Erythroblast (primary cell): ENCODE data around the gene CALML5.

Experiments used
- DNase-seq, 2 experiments: peaks; one replicate each; lab custom pipeline; 2025; lab: John Stamatoyannopoulos, UW
- GATA1 ChIP-seq: IDR thresholded peaks from 2 replicates; pipeline ENCODE4 v1.6.1; 2011; ENCODE audit warnings: low read depth, mild to moderate bottlenecking, control low read depth, low read length, moderate library complexity
- POLR2A ChIP-seq: IDR thresholded peaks from 2 replicates; pipeline ENCODE4 v1.6.1; 2011; ENCODE audit warnings: mild to moderate bottlenecking, low read length

CALML5 gene

GRCh38 chr10:5530412-5530806, 31.0 kb upstream of the CALML5 start:
- no peak for TF ChIP-seq GATA1
- TF ChIP-seq POLR2A = no peak
- DNase-seq = no peak

- TF ChIP-seq POLR2A = no peak
- DNase-seq = no peak
These were observed 30.5 kb upstream of the CALML5 start for GRCh38 chr10:5529702-5530411.

- TF ChIP-seq GATA1 (no peak), POLR2A (no peak)
- no peak for DNase-seq
These were observed 29.8 kb upstream of the CALML5 start for GRCh38 chr10:5528989-5529701.

GRCh38 chr10:5527332-5528200, 28.2 kb upstream of the CALML5 start:
- DNase-seq = no peak
- no peak for TF ChIP-seq GATA1
- no peak for TF ChIP-seq POLR2A

- DNase-seq = no peak
- no peak for TF ChIP-seq POLR2A
- TF ChIP-seq GATA1 = no peak
These were observed 27.4 kb upstream of the CALML5 start for GRCh38 chr10:5526691-5527331.

GRCh38 chr10:5525561-5526341, 26.4 kb upstream of the CALML5 start:
- no peak for DNase-seq
- TF ChIP-seq POLR2A (no peak), GATA1 (no peak)

- TF ChIP-seq POLR2A = no peak
- TF ChIP-seq GATA1 = no peak
- no peak for DNase-seq
These were observed 25.5 kb upstream of the CALML5 start, which contains the start of gene CALML3 for GRCh38 chr10:5524641-5525560. TSS of gene CALML3 (plus strand) at chr10:5524961. CDS start at chr10:5525086, 125 bp downstream.

- DNase-seq = no peak
- no peak for TF ChIP-seq POLR2A
- TF ChIP-seq GATA1 = no peak
These were observed 24.6 kb upstream of the CALML5 start for GRCh38 chr10:5523796-5524574.

GRCh38 chr10:5522913-5523560, 23.7 kb upstream of the CALML5 start:
- DNase-seq = no peak

GRCh38 chr10:5519054-5519453, 19.7 kb upstream of the CALML5 start:
- no peak for DNase-seq
- no peak for TF ChIP-seq POLR2A
- no peak for TF ChIP-seq GATA1

More at GRCh38 chr10:5522913-5523560, 23.7 kb upstream of the CALML5 start:
- TF ChIP-seq POLR2A (no peak), GATA1 (no peak)

- no peak for DNase-seq
- TF ChIP-seq POLR2A = no peak
- no peak for TF ChIP-seq GATA1
These were observed 18.8 kb upstream of the CALML5 start for GRCh38 chr10:5518143-5518542.
